ENCODE results near the gene WDR75. TPM values are rescaled to one million over a fixed set of nuclear protein-coding genes. Genes with fewer than 3 reads are reported as not detected.

The WDR75 gene
- total RNA-seq, 3 donors from 2014 or later: 20.6 to 28.4 (median 24.6) TPM

DNA sequence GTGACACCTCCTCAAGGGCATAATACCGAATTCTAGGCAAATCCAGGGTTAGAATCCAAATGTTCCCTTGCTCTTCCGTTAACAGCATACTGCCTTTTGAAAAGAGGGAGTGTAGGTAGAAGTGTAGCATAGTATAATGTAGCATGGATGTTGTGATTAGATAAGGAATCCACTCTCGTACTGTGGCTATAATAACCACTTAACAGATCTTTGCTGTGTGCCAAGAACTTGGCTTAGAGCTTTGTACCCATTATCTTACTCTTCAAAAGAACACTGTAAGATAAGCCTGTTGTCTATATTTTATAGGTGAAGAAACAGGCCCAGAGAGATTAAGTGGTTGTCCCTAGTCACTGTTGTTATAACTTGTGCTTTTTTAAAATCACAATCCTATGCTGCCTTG, 24.2 kb downstream of the WDR75 start:
- TF ChIP-seq, protein P1, sequence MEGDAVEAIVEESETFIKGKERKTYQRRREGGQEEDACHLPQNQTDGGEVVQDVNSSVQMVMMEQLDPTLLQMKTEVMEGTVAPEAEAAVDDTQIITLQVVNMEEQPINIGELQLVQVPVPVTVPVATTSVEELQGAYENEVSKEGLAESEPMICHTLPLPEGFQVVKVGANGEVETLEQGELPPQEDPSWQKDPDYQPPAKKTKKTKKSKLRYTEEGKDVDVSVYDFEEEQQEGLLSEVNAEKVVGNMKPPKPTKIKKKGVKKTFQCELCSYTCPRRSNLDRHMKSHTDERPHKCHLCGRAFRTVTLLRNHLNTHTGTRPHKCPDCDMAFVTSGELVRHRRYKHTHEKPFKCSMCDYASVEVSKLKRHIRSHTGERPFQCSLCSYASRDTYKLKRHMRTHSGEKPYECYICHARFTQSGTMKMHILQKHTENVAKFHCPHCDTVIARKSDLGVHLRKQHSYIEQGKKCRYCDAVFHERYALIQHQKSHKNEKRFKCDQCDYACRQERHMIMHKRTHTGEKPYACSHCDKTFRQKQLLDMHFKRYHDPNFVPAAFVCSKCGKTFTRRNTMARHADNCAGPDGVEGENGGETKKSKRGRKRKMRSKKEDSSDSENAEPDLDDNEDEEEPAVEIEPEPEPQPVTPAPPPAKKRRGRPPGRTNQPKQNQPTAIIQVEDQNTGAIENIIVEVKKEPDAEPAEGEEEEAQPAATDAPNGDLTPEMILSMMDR (IDR thresholded peaks at IDR 0.05): no peak
- H3K9me3 ChIP-seq: no peaks in the 10 kb centered on the region
- H3K4me3 ChIP-seq: no peak overlapping the region
- DNase-seq (no peak), ATAC-seq (peak; percentile 56)
- H3K36me3 ChIP-seq (ENCODE audit: low read depth): peaks cover 8% of the 10 kb centered on the region
- intact Hi-C loops (cut with DNase I, micrococcal nuclease): loop anchor here in 1 of 2 donors (10.0 kb wide), 1 partner anchor 169 kb away; no protein-coding TSS in a partner anchor
- H3K4me1 ChIP-seq (ENCODE audit: low read depth): no peaks in the 10 kb centered on the region

DNA sequence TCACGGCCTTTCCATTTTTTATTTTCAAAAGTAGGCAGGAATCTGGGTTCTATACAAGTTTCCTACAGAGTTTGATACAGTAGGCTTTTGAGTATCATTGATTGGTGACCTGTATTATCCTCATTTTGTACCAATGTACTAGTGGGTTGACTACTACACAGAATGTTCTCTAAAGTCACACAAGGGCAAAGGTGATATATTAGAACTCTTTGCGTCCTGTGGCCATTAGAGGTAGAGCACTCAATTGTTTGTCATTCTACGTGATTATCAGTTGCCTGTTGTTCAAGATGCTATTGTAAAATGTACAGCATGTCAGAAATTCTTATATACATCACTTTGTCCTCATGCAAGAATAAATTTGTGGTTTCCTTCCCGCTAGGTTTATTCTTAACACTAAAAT, 24.8 kb downstream of the WDR75 start:
- peaks cover 10% of the 10 kb centered on the region for H3K36me3 ChIP-seq (ENCODE audit: low read depth)
- DNase-seq (no peak), ATAC-seq (no peak)
- TF ChIP-seq, protein P1 (IDR thresholded peaks at IDR 0.05): no peak
- no peaks in the 10 kb centered on the region for H3K9me3 ChIP-seq
- intact Hi-C loops (cut with DNase I, micrococcal nuclease): loop anchor here in 1 of 2 donors (10.0 kb wide), 1 partner anchor 169 kb away; no protein-coding TSS in a partner anchor
- H3K4me3 ChIP-seq: no peak overlapping the region
- no peaks in the 10 kb centered on the region for H3K4me1 ChIP-seq (ENCODE audit: low read depth)

DNA sequence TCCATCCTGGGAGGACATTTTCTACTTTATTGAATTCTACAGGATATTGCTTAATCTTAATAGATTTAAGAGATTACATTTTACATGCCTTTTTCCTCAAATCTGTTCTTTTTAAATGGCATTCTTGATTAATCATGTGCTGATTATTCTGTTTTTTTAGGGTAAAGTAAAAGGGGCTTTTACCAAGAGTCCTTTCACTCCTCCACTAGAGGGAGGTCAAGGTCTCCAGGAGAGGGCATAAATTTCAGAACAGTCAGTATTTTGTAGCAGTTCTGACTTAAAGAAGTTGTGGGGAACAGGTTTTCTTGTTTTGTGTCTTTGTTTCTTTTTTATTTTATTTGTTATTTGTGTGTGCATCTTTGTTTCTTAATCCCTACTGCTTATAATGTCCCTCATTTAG, 25.4 kb downstream of the WDR75 start:
- Histone ChIP-seq H3K4me3 (no peak overlapping the region), H3K36me3 (ENCODE audit: low read depth) (peaks cover 10% of the 10 kb centered on the region), H3K4me1 (ENCODE audit: low read depth) (no peaks in the 10 kb centered on the region), H3K9me3 (no peaks in the 10 kb centered on the region)
- TF ChIP-seq, protein P1 (IDR thresholded peaks at IDR 0.05): peak; percentile 35
- DNase-seq (peak in 1 of 3 donors; percentile 6), ATAC-seq (peak; percentile 56)
- intact Hi-C loops (cut with DNase I, micrococcal nuclease): loop anchor here in 1 of 2 donors (10.0 kb wide), 1 partner anchor 168 kb away; no protein-coding TSS in a partner anchor

DNA sequence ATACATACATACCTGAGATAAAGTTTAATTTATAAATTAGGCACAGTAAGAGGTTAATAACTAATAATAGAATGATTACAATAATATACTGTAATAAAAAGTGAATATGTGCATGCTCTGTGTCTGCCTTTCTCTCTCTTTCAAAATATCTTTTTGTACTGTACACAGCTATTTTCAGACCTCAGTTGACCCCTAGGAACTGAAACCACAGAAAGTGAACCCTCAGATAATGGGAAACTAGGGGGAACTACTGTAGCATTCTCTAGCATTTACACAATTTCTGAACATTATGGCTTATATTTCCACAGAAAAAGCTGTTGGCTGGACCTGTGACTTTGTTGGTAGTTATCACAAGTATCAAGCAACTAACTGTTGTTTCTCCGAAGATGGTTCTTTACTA, 25.9 kb downstream of the WDR75 start:
- DNase-seq (no peak), ATAC-seq (no peak)
- Histone ChIP-seq H3K9me3 (no peaks in the 10 kb centered on the region), H3K36me3 (ENCODE audit: low read depth) (peaks cover 10% of the 10 kb centered on the region), H3K4me1 (ENCODE audit: low read depth) (no peaks in the 10 kb centered on the region), H3K4me3 (no peak overlapping the region)
- TF ChIP-seq, protein P1 (IDR thresholded peaks at IDR 0.05): no peak
- intact Hi-C loops (cut with DNase I, micrococcal nuclease): loop anchor here in 1 of 2 donors (10.0 kb wide), 1 partner anchor 168 kb away; no protein-coding TSS in a partner anchor

DNA sequence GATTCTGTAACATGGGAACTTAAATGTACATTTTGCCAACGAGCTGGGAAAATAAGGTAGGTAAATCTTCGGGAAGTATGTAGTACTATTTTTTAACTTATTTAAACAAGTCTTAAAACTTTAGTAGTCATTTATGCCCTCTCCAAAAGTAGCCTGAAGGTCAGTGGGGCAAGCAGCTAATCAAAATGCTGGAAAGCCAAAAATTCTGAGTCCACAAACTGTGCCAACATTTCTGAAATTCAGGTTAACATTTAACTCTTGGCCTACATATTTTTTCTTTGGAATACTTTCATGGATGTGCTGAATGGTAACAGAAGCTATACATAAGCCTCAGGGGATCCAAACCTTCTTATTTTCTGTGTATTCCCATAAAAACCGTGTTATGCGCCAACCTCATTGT, 26.3 kb downstream of the WDR75 start:
- H3K4me1 ChIP-seq (ENCODE audit: low read depth): no peaks in the 10 kb centered on the region
- DNase-seq (no peak), ATAC-seq (no peak)
- no peaks in the 10 kb centered on the region for H3K9me3 ChIP-seq
- peaks cover 10% of the 10 kb centered on the region for H3K36me3 ChIP-seq (ENCODE audit: low read depth)
- TF ChIP-seq, protein P1 (IDR thresholded peaks at IDR 0.05): no peak
- intact Hi-C loops (cut with DNase I, micrococcal nuclease): loop anchor here in 1 of 2 donors (10.0 kb wide), 1 partner anchor 167 kb away; no protein-coding TSS in a partner anchor
- no peak overlapping the region for H3K4me3 ChIP-seq

DNA sequence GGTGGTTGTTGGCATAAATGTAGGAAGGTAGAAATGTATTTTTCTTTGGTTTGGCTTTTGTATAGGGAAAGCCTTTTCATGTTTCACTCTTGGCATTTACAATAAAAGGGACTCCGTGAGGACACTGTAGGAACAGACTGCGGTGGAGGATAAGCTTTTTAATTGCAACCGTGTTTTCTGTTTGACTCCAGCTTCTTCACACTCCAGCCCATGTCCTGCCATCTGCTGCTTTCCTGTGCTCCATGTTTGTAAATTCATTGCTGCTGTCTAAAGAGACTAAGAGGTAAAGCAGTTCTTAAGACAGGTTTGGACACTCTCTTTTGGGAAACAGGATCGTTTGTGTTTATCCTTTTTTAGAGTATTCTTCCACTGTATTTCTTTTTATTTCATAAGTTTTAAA, 33.3 kb downstream of the WDR75 start:
- DNase-seq (no peak), ATAC-seq (no peak)
- TF ChIP-seq, protein P1 (IDR thresholded peaks at IDR 0.05): no peak
- Histone ChIP-seq H3K4me3 (no peak overlapping the region), H3K9me3 (no peaks in the 10 kb centered on the region), H3K4me1 (ENCODE audit: low read depth) (no peaks in the 10 kb centered on the region), H3K36me3 (ENCODE audit: low read depth) (peaks cover 5% of the 10 kb centered on the region)
- intact Hi-C loops (cut with DNase I, micrococcal nuclease): no loop called here

Measured in mucosa of descending colon (tissue), 3 donors.